Activated T-cell treated with anti-CD3 and anti-CD28 coated beads, Interleukin-2, amount 50 U/mL, for 24 hours (primary cell): ENCODE measurements around the gene AMPD3.
A peak's percentile ranks its signal among the peaks of the same experiment; 100 is the strongest.

ENCODE experiments used
- DNase-seq: peaks from one replicate; pipeline ENCODE4 v3.0.0-alpha.2; 2020
- H3K27ac Mint-ChIP-seq: 2 replicates; pipeline ENCODE4 v1.8.0; 2020; ENCODE audit warnings: mild to moderate bottlenecking, mixed read lengths
- H3K27me3 Mint-ChIP-seq: 2 replicates; pipeline ENCODE4 v1.8.0; 2020; ENCODE audit warnings: mixed read lengths
- H3K36me3 Mint-ChIP-seq: 2 replicates; pipeline ENCODE4 v1.8.0; 2020; ENCODE audit warnings: low read depth, mixed read lengths
- H3K4me1 Mint-ChIP-seq: 2 replicates; pipeline ENCODE4 v1.8.0; 2020; ENCODE audit warnings: low read depth, mixed read lengths
- H3K4me3 Mint-ChIP-seq: 2 replicates; pipeline ENCODE4 v1.8.0; 2020; ENCODE audit warnings: mild to moderate bottlenecking, moderate library complexity, mixed read lengths
- H3K9me3 Mint-ChIP-seq: 2 replicates; pipeline ENCODE4 v1.8.0; 2020; ENCODE audit warnings: mixed read lengths

AMPD3 gene

DNA sequence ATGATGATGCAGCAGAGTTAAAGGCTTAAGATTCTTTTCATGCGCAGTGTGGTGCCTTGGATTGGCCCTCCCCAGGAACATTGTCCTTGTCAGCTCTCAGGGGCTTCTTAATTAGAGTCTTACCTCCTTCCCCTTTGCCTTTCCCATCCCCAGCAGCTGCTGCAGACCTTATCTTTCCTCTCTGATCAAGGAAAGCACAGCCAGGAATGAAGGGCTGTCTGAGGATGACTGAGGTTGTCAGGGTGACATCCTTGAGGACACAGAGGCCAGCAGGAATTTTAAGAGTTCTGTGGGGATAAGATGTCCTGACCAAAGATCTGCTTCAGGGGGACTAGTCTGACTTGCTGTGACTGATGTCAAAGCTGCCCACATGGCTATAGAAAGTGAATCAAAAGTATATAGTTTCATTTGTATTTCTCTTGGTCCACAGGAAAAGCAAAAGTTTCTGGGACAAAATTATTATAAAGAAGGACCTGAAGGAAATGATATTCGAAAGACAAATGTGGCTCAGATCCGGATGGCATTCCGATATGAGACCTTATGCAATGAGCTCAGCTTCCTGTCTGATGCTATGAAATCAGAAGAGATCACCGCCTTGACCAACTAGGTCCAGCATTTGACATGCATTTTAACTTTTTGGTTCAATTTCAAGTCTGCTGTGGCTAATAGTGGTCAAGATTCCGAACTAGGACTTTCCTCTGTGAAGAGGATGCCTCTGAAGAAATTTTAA lies 50.4 kb downstream of the AMPD3 start:
- Mint-ChIP-seq H3K36me3 (peaks cover 56% of the 10 kb centered on the region), H3K27ac (no peak overlapping the region), H3K9me3 (no peaks in the 10 kb centered on the region), H3K4me1 (no peaks in the 10 kb centered on the region), H3K27me3 (no peaks in the 10 kb centered on the region), H3K4me3 (no peak overlapping the region)
- no peak for DNase-seq

DNA sequence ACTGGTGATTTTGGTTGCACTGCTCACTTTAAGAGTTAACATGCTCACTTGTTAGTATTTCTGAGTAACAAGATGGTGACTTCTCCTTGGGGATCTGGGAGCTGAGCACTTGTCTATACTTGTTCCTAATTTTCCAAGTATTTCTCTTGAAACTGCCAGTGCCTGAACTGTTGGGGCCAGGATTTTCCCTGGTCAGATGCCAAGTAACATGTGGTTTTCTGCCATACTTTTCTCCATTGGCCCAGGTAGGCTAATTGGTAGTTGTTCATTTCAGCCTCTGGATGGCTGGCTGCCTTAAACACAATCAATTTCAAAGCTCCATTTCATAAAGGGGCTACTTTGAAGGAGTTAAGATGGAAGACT lies 50.9 kb downstream of the AMPD3 start:
- no peaks in the 10 kb centered on the region for H3K27me3 Mint-ChIP-seq
- no peak for DNase-seq
- no peaks in the 10 kb centered on the region for H3K4me1 Mint-ChIP-seq
- no peak overlapping the region for H3K27ac Mint-ChIP-seq
- H3K4me3 Mint-ChIP-seq, result no peak overlapping the region
- no peaks in the 10 kb centered on the region for H3K9me3 Mint-ChIP-seq
- H3K36me3 Mint-ChIP-seq, result peaks cover 50% of the 10 kb centered on the region

DNA sequence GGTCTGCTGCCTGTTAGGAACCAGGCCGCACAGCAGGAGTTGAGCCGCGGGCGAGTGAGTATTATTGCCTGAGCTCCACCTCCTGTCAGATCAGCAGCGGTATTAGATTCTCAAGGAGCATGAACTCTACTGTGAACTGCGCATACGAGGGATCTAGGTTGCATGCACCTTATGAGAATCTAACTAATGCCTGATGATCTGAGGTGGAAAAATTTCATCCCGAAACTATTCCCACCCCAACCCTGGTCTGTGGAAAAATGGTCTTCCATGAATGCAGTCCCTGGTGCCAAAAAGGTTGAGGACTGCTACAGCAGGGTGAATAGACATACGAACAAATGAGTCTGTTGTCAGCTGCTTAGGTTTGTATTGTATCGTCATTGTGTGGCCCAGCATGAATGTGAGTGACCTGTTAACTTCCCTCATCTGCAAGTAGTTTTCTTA lies 56.1 kb downstream of the AMPD3 start:
- H3K4me3 Mint-ChIP-seq, result no peak overlapping the region
- H3K27ac Mint-ChIP-seq, result no peak overlapping the region
- H3K36me3 Mint-ChIP-seq, result peaks cover 39% of the 10 kb centered on the region
- H3K9me3 Mint-ChIP-seq, result no peaks in the 10 kb centered on the region
- no peaks in the 10 kb centered on the region for H3K27me3 Mint-ChIP-seq
- DNase-seq, result no peak
- H3K4me1 Mint-ChIP-seq, result peaks cover 4% of the 10 kb centered on the region

DNA sequence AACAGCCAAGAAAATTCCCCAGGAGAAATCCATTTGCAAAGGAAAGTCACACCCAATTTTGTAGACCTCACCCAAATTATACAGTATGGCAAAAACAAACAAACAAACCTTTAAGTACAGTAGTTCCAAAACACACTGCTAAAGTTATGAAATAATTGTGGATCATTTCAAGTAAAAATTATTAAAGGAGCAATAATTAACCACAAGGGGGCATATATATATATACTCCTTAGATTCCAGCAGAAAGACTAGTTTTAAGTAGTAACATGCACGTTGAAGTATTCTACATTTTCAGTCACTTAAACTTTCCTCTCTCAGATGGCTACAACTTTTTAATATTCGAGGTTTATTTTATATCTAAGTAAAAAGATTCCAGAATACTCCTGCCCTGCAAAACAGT lies 59.1 kb downstream of the AMPD3 start:
- H3K9me3 Mint-ChIP-seq, result no peaks in the 10 kb centered on the region
- H3K36me3 Mint-ChIP-seq, result peaks cover 50% of the 10 kb centered on the region
- H3K27ac Mint-ChIP-seq, result no peak overlapping the region

DNA sequence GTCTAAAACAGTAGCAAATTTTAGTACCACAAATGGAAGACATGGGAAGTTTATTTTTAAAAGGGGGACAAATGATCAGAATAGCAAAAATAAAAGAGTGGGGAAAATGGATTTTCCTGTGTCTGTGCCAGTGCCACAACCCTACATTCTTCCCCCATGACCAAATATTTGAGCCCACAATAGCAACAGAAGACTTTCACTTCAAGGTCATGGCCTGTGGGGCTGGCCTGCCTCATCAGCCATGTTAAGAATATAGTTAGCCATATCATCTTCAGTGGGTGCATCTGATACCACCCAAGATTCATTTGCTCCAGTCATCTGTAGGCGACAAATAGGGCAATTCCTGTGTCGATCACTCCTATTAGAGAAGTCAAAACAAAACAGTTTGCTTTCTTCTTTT lies 59.6 kb downstream of the AMPD3 start:
- Mint-ChIP-seq H3K4me1 (peaks cover 4% of the 10 kb centered on the region), H3K4me3 (no peak overlapping the region), H3K36me3 (peaks cover 55% of the 10 kb centered on the region), H3K9me3 (no peaks in the 10 kb centered on the region), H3K27me3 (no peaks in the 10 kb centered on the region), H3K27ac (no peak overlapping the region)
- no peak for DNase-seq

More for the DNA sequence above, 59.1 kb downstream of the AMPD3 start:
- H3K27me3 Mint-ChIP-seq, result no peaks in the 10 kb centered on the region
- peaks cover 4% of the 10 kb centered on the region for H3K4me1 Mint-ChIP-seq
- no peak overlapping the region for H3K4me3 Mint-ChIP-seq
- DNase-seq, result no peak

DNA sequence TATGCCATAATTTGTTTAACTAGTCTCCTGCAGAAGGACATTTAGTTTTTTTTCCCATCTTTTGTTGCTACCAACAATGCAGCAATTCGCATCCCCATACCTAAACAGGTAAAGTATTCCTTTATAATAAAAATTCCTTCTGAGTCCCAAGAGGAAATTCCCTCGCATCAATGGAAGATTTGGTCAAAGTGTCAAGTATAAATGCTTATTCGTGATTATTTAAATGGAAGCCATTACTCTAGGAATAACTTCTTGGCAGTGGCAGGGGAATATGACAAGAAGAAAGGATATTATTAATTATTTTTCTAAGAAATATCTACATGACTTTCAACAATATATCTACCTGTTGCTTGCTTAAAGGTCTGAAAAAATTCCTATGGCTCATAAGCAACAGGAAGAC lies 60.4 kb downstream of the AMPD3 start:
- H3K27ac Mint-ChIP-seq, result peak overlapping the region; percentile 11
- peaks cover 57% of the 10 kb centered on the region for H3K36me3 Mint-ChIP-seq
- no peaks in the 10 kb centered on the region for H3K9me3 Mint-ChIP-seq
- no peak for DNase-seq
- no peaks in the 10 kb centered on the region for H3K27me3 Mint-ChIP-seq
- H3K4me3 Mint-ChIP-seq, result no peak overlapping the region
- H3K4me1 Mint-ChIP-seq, result peaks cover 4% of the 10 kb centered on the region

DNA sequence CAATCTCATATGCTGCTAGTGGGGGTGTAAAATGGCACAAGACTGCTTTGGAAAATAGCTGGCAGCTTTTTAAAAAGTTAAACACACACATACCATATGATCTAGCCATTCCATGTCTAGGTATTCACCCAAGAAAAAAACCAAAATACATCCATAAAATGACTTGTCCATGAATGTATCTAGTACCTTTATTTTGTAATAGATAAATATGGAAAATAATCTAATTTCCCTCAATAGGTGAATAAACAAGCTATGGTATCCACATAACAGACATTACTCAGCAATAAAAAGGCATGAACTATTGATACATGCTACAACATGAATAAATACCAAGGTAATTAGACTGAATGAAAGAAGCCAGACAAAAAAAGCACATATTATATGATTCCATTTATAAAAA lies 63.1 kb downstream of the AMPD3 start:
- Mint-ChIP-seq H3K4me3 (no peak overlapping the region), H3K9me3 (no peaks in the 10 kb centered on the region), H3K27ac (no peak overlapping the region), H3K4me1 (peaks cover under 1% of the 10 kb centered on the region), H3K36me3 (peaks cover 61% of the 10 kb centered on the region), H3K27me3 (no peaks in the 10 kb centered on the region)
- DNase-seq, result no peak

DNA sequence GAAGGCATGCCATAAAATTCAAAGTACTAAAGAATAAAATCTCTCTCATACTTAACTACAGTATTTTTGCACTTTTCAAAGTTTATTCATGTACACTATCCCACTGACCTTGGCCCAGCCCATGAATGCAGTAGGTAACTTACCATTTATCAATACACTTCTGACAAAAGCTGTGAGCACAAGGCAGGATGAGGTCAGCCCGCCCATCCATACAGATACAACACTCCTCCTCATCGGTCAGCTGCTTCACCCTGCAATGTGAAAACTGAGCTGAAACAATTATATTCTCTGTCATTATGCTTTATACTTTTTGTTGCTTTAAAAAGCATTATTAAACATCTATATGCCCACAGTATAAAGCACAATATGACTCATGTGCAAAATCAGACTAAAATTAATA lies 63.8 kb downstream of the AMPD3 start:
- no peak for DNase-seq
- Mint-ChIP-seq H3K27me3 (no peaks in the 10 kb centered on the region), H3K4me1 (no peaks in the 10 kb centered on the region), H3K36me3 (peaks cover 66% of the 10 kb centered on the region), H3K9me3 (no peaks in the 10 kb centered on the region), H3K27ac (no peak overlapping the region), H3K4me3 (no peak overlapping the region)

DNA sequence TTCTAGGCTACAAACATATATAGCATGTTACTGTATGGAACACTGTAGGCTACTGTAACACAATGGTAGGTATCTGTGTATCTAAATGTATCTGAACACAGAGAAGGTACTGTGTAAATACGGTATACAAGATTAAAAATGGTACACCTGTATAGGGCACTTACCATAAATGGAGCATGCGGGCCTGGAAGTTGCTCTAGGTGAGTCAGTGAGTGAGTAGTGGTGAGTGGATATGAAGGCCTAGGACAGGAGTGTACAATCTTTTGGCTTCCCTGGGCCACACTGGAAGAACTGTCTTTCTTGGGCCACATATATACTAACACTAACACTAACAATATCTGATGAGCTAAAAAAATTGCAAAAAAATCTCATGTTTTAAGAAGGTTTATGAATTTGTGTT lies 64.6 kb downstream of the AMPD3 start:
- peak overlapping the region; percentile 37 for H3K27ac Mint-ChIP-seq

DNA sequence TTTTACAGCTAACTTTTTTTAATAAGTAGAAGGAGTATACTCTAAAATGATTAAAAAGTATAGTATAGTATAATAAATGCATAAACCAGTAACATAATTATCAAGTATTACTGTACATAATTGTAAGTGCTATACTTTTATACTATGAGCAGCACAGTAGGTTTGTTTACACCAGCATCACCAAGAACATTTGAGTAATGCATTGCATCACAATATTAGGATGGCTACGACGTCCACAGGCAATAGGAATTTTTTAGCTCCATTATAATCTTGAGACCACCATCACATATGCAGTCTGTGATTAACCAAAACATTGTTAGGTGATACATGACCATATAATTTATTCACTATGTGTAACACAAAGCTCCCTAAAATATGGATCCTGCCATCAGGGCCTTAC lies 65.5 kb downstream of the AMPD3 start:
- Mint-ChIP-seq H3K27me3 (no peaks in the 10 kb centered on the region), H3K27ac (no peak overlapping the region), H3K4me3 (no peak overlapping the region), H3K4me1 (no peaks in the 10 kb centered on the region), H3K36me3 (peaks cover 65% of the 10 kb centered on the region), H3K9me3 (no peaks in the 10 kb centered on the region)
- no peak for DNase-seq

More for the DNA sequence above, 64.6 kb downstream of the AMPD3 start:
- H3K27me3 Mint-ChIP-seq, result no peaks in the 10 kb centered on the region
- no peaks in the 10 kb centered on the region for H3K4me1 Mint-ChIP-seq
- peaks cover 64% of the 10 kb centered on the region for H3K36me3 Mint-ChIP-seq
- no peaks in the 10 kb centered on the region for H3K9me3 Mint-ChIP-seq
- no peak for DNase-seq
- H3K4me3 Mint-ChIP-seq, result no peak overlapping the region

DNA sequence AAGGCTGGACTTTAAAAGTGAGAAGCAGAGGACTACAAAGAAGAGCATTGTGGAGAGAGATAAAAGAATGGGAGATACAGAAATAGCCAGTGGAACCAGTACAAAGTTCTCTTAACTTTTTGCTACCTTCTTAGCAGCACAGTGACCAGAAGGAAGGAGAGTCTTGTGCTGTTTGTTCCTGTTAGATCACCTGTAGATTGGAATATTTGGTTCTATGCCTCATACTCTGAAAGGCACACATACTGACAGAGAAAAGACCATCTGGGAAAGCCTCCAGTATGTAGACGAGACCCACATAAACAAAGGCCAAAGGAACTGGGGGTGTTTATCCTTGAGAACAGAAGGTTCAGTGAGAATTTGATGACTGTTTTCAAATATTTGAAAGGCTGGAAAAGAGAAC lies 67.2 kb downstream of the AMPD3 start:
- peaks cover 14% of the 10 kb centered on the region for H3K4me1 Mint-ChIP-seq
- H3K9me3 Mint-ChIP-seq, result no peaks in the 10 kb centered on the region
- H3K27ac Mint-ChIP-seq, result no peak overlapping the region

DNA sequence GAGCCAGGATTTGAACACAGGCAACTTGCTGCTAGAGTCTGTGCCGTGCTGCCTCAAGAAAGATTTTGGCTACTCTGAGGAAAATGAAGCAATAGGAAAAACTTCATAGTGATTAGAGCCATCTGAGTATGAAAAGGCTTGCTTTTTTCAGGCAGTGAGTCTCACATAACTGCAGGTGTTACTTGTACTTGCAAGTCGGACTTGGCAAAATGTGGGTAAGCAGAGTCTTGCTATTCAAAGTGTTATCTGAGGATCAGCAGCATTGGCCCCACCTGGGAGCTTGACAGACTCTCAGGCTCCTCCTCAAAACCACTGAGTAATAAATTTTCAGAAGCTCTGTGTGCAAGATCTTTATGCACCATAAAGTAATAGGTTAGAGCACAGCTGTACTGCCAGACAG lies 67.9 kb downstream of the AMPD3 start:
- H3K9me3 Mint-ChIP-seq, result no peaks in the 10 kb centered on the region
- no peaks in the 10 kb centered on the region for H3K27me3 Mint-ChIP-seq
- peaks cover 66% of the 10 kb centered on the region for H3K36me3 Mint-ChIP-seq
- H3K4me3 Mint-ChIP-seq, result no peak overlapping the region
- no peak for DNase-seq
- no peak overlapping the region for H3K27ac Mint-ChIP-seq
- peaks cover 19% of the 10 kb centered on the region for H3K4me1 Mint-ChIP-seq

More for the DNA sequence above, 67.2 kb downstream of the AMPD3 start:
- DNase-seq, result no peak
- Mint-ChIP-seq H3K4me3 (no peak overlapping the region), H3K36me3 (peaks cover 67% of the 10 kb centered on the region), H3K27me3 (no peaks in the 10 kb centered on the region)

DNA sequence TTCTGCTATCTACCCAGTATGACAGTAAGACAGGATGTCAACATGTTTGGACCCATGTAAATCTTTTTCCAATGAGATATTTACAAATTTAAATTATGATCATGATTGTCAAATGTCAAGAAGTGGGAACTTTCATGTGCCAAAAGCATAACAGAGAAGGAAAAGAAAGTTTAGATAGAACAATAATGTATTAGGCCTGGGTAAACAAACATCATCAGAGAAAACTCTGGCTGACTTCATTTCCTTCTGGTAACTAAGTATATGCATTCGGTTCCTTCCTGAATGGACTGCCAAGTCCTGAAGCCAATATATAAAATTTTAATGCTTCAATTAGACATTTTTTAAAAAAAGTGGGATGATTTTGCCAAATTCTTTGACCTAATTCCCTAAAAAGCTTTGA lies 69.4 kb downstream of the AMPD3 start:
- Mint-ChIP-seq H3K4me3 (no peak overlapping the region), H3K36me3 (peaks cover 69% of the 10 kb centered on the region), H3K27me3 (no peaks in the 10 kb centered on the region), H3K4me1 (peaks cover 19% of the 10 kb centered on the region), H3K9me3 (no peaks in the 10 kb centered on the region), H3K27ac (no peak overlapping the region)
- DNase-seq, result no peak

DNA sequence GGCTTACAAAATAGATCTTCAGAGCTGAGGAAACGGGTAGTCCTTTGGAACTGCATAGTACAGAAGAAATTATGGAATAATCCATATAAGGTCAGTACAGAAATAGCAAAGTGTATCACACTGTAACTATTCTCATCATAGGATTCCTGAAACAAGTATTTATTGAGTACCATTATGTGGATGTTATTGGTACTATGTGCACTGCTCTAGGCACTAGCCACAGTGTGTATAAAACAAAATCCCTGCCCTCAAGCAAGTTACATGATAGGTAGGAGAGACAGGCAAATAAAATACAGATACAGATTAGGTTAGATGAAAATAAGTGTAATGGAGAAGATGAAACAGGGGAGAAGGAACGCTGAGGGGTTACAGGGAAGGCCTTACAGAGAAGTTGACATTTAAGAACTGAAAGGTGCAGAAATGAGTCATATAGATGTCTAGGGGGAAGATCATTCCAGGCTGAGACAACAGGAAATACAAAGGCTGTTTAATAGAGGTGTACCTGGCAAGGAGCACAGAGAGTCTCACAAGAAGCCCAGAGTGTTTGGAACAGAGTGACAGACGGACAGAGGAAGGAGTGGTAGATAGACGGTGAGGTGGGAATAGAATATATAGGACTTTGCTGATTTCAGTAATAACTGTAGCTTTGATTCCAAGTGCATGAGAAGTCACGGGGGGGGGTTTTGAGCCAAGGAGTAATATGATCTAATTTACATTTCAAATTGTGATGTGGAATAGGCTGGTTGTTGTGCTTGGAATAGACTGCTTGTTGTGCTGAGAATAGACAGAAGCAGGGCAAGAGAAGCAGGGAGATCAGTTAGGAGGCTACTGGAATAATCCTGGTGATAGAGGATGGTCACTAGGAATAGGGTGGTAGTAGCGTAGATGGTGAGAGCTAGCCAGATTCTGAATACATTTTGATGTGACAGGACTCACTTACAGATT lies 72.2 kb downstream of the AMPD3 start:
- peak overlapping the region; percentile 60 for H3K27ac Mint-ChIP-seq
- H3K27me3 Mint-ChIP-seq, result no peaks in the 10 kb centered on the region
- H3K9me3 Mint-ChIP-seq, result no peaks in the 10 kb centered on the region
- H3K4me1 Mint-ChIP-seq, result peaks cover 19% of the 10 kb centered on the region
- DNase-seq, result no peak
- peak overlapping the region; percentile 11 for H3K4me3 Mint-ChIP-seq
- H3K36me3 Mint-ChIP-seq, result peaks cover 74% of the 10 kb centered on the region

DNA sequence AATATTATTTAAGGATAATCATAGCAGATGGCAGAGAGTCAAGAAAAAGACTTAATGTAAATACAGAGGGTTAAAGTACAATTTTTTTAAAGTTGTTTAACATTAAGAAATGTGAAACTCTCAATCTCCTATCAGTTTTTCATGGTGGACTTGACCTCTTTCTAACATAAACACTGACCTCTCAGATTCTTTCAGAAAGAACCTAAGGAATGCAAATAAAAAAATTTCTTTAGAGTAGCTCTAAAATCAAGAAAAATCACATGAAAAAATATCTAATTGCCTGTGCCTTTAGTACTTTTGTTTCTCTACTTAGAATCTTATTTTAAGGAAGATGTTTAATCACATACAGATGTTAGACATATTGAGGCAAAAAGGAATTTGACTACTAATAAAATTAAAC lies 73.1 kb downstream of the AMPD3 start:
- H3K27ac Mint-ChIP-seq, result no peak overlapping the region
- no peaks in the 10 kb centered on the region for H3K27me3 Mint-ChIP-seq
- H3K9me3 Mint-ChIP-seq, result no peaks in the 10 kb centered on the region
- no peak for DNase-seq
- no peak overlapping the region for H3K4me3 Mint-ChIP-seq
- peaks cover 19% of the 10 kb centered on the region for H3K4me1 Mint-ChIP-seq
- H3K36me3 Mint-ChIP-seq, result peaks cover 79% of the 10 kb centered on the region
